ENCODE measurements around the gene ISCA2. TPM values are rescaled to one million over a fixed set of nuclear protein-coding genes. Genes with fewer than 3 reads are reported as not detected.

Gene ISCA2
- total RNA-seq, 4 donors from 2014 or later = 24.6 to 54.9 (median 44.2) TPM

DNA sequence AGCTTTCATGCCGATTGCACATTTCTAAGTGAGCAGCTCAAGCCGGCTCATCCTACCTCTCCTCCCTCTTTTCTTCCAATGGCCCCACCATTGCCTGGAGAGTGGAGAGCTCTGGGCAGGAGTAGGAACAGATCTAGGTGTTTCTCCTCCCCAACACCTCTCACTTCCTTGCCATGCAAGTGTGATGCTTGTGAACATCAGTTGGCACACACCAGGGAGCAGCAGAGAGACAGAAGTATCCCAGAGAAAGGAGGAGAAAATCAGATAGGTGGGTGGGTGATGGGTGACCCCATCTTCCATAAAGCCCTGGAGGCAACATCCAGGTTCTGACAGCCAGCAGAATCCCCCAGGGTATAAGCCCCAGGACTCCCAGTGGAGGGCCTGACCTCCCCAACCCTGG, 28.2 kb upstream of the ISCA2 start:
- no peaks in the 10 kb centered on the region for H3K36me3 ChIP-seq
- no peak overlapping the region for H3K4me3 ChIP-seq (replicated peaks in 1 of 3)
- TF ChIP-seq POLR2A (IDR thresholded peaks at IDR 0.05) (no peak), CTCF (IDR thresholded peaks at IDR 0.05) (no peak)
- H3K9me3 ChIP-seq = no peaks in the 10 kb centered on the region
- WGBS, 2 donors = 72 to 100% methylated on average over 2 of the region's 2 CpGs
- DNase-seq = no peak
- H3K27ac ChIP-seq = no peak overlapping the region
- intact Hi-C loops (cut with DNase I) = no loop called here
- H3K27me3 ChIP-seq = no peaks in the 10 kb centered on the region
- H3K4me1 ChIP-seq = peaks cover 3 to 19% of the 10 kb centered on the region in 2 donors

GRCh38 chr14:74468513-74468912, 25.1 kb upstream of the ISCA2 start:
- TF ChIP-seq POLR2A (IDR thresholded peaks at IDR 0.05) = no peak
- TF ChIP-seq CTCF (IDR thresholded peaks at IDR 0.05) = no peak
- intact Hi-C loops (cut with DNase I) = no loop called here
- 81 to 92% methylated on average over 3 of the region's 3 CpGs for WGBS, 2 donors
- no peak for DNase-seq
- Histone ChIP-seq H3K4me3 (replicated peaks in 1 of 3) (no peak overlapping the region), H3K4me1 (peaks cover 6 to 25% of the 10 kb centered on the region in 2 donors), H3K9me3 (no peaks in the 10 kb centered on the region), H3K27ac (no peak overlapping the region), H3K36me3 (no peaks in the 10 kb centered on the region), H3K27me3 (no peaks in the 10 kb centered on the region)

GRCh38 chr14:74469548-74470518, 23.7 kb upstream of the ISCA2 start:
- Histone ChIP-seq H3K4me3 (replicated peaks in 1 of 3) (no peak overlapping the region), H3K9me3 (no peaks in the 10 kb centered on the region), H3K36me3 (peaks cover 9 to 10% of the 10 kb centered on the region in 2 donors), H3K4me1 (peaks cover 6 to 25% of the 10 kb centered on the region in 2 donors), H3K27ac (peak overlapping the region in 2 of 3 donors; percentile 21 to 27), H3K27me3 (no peaks in the 10 kb centered on the region)
- no peak for DNase-seq
- intact Hi-C loops (cut with DNase I) = no loop called here
- TF ChIP-seq POLR2A (IDR thresholded peaks at IDR 0.05) = no peak
- TF ChIP-seq CTCF (IDR thresholded peaks at IDR 0.05) = no peak
- WGBS, 2 donors = 59 to 67% methylated on average over 7 of the region's 7 CpGs

DNA sequence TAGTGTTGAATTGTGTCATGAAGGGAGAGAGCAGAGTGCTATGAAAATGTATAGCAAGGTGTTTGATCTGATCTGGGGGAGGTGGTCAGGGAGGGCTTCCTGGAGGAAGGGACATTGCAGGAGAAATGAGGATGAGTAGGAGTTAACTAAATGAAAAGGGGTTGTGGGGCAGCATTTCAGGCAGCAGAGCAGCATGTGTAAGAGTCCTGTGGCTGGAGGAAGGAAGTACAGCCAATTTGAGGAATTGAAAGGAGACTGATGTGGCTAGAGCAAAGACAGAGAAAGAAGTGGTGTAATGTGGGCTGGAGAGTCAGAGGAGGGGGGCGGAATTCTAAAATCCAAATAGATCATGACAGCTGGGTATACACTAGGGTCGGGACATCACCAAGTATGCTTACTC, 21.0 kb upstream of the ISCA2 start:
- H3K27me3 ChIP-seq = no peaks in the 10 kb centered on the region
- no peak overlapping the region for H3K4me3 ChIP-seq (replicated peaks in 1 of 3)
- WGBS, 2 donors = 89 to 96% methylated on average over 2 of the region's 2 CpGs
- H3K9me3 ChIP-seq = no peaks in the 10 kb centered on the region
- no peak for DNase-seq
- TF ChIP-seq POLR2A (IDR thresholded peaks at IDR 0.05) (no peak), CTCF (IDR thresholded peaks at IDR 0.05) (no peak)
- intact Hi-C loops (cut with DNase I) = no loop called here
- H3K36me3 ChIP-seq = peaks cover 13 to 18% of the 10 kb centered on the region in 2 donors
- peaks cover 6 to 25% of the 10 kb centered on the region in 2 donors for H3K4me1 ChIP-seq
- H3K27ac ChIP-seq = no peak overlapping the region

DNA sequence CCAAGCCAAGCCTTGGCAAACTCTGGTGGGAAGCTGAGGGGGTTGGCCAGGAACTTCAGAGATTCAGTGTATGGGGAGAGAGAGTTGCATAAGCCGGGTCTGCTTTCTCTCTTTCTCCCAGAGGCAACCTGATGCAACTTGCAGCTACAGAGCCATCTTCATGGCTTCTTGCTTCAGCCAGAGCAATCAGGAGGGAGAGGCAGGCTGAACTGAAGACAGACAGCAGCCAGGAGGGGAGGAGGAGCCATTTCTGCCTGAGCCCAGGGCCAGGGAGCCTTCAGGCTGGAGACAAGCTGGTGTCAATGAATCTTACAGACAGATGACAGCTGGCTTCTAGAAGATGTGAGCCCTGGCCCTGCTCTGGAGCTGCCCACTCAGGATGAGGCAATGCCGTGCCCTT, 19.2 kb upstream of the ISCA2 start:
- H3K9me3 ChIP-seq = no peaks in the 10 kb centered on the region
- H3K36me3 ChIP-seq = peaks cover 13 to 18% of the 10 kb centered on the region in 2 donors
- H3K4me3 ChIP-seq (replicated peaks in 1 of 3) = no peak overlapping the region
- TF ChIP-seq POLR2A (IDR thresholded peaks at IDR 0.05) (no peak), CTCF (IDR thresholded peaks at IDR 0.05) (no peak)
- peaks cover 6 to 23% of the 10 kb centered on the region in 2 donors for H3K4me1 ChIP-seq
- DNase-seq = no peak
- intact Hi-C loops (cut with DNase I) = no loop called here
- H3K27ac ChIP-seq = no peak overlapping the region
- H3K27me3 ChIP-seq = no peaks in the 10 kb centered on the region
- 85 to 86% methylated on average over 2 of the region's 2 CpGs for WGBS, 2 donors

All from thyroid gland (tissue), 4 donors.